NCI-H187 treated with DMSO at 0.1 percent for 48 hours (cell line): Measurements from ENCODE around the gene FARP2.
"Not testable (repeated sequence)": the region's sequence is repeated elsewhere in the genome, so short reads cannot be mapped to it uniquely, and the experiment has no call there.

ENCODE experiments used
- DNase-seq: peaks from one replicate; lab custom pipeline; 2025; lab: John Stamatoyannopoulos, UW

The FARP2 gene

DNA sequence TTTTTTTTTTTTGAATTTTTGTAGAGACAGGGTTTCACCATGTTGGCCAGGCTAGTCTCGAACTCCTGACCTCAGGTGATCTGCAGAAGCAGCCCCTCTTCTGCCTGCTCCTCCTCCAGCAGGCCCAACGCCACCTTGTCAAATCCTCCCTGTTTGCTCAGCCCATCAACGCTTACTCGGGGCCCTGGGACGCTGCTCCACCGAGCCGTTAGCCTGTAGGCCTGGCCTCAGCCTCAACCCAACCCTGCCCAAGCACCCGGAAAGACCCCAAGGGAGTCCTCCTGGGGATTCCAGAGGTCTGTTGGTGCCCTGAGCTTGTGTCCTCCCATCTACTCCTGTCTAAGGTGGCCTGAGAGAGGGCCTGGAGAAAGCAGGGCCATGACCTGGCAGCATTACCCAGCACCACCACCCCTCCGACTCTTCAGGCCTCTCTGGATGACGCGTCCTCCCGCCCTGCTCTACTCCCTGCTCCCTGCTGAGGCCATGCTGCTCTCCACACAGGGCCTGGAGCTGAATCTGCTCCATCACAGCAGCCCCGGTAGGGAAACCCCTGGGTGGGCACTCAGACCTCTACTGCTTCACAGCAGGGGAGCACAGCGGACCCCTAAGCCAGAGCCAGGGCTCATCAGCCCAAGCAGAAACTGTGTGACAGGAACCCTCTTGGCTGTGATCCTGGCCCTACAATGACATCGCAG lies 149.1 kb downstream of the FARP2 start:
- DNase-seq = no peak

DNA sequence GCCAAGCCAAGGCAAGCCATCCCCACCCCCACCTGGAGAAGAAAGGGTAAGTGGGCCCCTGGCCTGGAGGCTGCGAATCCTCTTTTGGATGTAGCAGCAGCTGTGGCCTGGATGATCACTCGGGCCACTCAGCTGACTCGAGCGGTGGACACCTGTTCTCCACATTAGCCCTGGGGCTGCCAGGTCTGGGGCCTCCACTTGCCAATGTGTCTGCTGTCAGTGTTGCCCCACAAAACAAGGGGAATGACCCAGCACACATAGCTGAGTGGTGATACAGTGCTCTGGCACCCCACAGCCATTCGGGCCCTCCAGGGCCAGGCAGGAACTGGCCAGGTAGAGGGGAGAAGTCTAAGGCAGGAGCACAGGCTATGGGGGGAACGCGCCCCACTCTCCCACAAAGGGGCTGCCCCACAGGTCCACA lies 149.7 kb downstream of the FARP2 start:
- DNase-seq = no peak

DNA sequence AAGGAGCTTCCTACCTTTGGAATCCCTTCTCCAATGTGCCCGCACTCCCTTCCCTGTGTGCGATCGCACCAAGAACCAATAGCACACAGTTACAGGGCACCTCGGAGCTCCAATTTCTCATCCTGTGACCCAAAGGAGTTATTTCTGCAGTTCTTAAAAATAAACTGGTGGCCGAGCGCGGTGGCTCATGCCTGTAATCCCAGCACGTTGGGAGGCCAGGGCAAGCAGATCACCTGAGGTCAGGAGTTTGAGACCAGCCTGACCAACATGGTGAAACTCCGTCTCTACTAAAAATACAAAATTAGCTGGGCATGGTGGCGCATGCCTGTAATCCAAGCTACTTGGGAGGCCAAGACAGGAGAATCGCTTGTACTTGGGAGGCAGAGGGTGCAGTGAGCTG lies 150.2 kb downstream of the FARP2 start:
- DNase-seq = not testable (repeated sequence)

DNA sequence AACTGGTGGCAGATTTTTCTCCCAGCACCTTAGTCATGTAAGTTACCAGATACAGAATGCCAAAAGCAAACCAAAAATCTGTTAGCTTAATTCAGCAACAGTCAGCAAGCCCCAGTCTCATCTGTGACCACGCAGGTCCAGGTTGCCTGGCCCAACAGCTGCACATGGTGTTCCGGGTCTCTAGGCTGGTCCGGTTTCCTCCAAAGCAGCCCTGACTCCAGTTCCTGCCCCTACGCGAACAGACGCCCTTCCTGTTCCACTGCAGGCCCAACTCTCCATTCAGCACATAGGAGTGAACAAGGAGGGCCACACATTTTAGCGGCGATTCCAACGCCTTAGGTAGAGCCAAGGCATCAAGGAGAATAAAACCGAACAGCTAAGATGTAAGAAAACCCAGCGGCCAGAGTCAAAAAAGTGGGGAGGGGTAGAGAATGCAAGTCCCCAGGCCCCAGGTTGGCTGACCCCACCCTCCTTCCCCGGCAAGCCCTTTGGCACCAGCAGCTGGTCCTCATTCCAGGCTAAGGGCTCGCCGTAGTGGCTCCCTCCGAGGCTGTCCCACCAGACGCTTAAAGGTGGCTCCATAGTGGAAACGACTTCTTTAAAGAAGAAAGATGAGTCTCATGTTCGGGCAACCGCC lies 150.8 kb downstream of the FARP2 start:
- no peak for DNase-seq

DNA sequence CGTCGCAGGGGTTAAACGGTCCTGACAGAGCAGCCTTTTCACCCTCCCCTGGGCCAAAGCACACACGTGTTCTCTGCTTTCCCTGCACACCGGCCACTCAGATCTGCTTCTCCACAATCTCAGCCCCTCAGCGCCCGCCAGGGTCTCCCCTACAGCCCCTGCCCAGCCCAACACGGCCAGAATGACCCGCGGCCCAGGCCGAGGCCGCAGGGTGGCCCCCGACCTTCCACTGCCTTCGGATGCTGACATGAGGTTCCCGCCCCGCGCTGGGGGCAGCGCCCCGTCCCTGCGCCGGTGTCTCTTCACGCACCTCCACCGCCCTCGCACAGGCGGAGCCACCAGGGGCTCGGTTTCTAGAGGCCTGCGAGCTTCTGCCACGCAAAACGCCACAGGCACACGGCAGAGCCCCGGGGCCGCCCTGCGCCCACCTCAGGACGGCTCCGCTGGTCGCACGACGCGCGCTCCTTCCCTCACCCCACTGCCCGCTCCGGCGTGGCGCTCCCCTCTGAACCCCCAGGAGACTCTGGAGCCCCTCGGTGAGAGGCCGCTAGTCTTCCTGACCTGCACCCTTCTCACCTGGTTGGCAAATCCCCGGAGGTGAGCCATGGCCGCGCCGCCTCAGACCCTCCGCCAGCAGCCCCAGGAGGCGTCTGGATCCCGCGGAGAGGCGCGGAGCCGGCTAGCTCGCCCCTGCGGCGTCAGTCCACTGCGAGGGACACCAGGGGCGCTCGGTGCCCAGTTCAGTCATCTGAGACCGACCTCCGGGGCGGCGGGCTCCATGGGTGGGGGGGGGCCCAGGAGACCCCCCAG lies 151.6 kb downstream of the FARP2 start:
- no peak for DNase-seq

DNA sequence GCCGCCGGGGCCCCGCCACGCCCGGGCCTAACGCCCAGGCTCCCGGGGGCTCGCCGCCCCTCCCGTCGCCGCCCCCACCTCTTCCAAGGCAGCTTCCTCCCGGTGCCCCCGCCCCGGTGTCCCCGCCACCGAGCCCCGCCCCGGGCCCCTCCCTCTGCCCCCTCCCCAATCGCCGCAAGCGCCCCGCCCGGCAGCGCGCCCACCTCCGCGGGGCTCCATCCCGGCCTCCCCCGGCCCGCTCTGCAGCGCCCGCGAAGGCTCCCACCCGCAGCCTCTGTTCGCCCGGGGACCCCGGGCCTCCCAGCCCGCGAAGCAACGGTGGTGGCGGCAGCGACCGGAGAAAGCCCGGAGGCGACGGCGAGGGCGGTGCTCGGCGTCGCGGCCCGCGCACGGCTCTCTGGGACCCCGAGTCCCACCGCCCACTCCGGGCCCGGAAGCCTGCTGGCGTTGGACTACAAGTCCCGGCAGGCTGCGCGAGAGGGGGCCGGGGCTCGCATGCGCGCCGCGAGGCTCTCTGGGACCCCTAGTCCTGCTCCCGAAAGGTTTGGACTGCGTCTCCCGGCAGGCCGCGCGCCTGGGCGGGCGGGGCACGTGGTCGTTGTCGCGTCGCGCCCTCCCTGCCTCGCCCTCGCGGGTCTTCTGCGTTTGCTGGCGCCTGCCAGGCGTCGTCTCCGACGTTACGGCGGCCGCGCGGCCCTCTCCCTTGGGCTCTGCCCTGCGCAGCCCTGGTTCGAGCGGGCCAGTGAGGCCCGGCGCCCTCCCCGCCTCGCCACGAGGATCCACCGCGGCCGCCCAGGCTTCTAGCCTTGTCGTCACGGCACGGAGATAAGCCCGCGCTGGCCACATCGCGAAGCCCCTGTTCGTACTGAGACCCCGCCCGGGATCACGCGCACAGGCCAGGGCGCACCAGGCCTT lies 152.4 kb downstream of the FARP2 start, which contains the start of gene STK25:
Gene STK25 (minus strand): TSS at position 345 of the 915 bp plus-strand sequence. CDS start 549 bp downstream, outside the sequence.
- peak; percentile 40 for DNase-seq

DNA sequence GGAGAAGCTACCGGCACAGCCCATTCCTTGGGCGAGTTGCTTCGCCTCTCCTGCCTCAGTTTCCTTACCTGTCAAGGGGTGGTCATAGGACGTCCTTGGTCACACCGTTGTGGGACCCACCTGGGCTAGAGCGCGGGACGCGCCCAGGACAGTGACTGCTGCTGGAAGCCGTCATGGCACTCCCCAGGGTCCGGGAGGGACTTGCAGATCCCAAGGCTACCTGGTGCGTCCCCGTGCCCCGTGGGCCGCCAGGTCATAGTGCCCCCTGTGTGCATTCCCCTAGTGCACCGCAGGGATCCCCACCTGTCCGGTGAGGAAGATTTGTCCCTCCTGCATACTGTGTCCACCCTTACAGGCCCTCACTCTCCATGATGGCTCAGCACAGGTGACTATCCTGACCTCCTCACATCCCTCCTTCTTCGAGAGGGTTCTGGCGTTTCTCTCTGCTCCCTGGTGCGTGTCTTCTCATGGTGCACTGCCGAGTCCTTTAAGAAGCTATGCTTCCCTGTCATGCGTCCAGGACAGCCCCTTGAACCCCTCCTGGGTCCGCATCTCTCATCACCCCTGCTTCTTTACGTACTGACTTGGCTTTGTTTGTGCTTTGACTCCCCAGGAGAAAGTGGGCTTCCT lies 153.2 kb downstream of the FARP2 start:
- DNase-seq = no peak

DNA sequence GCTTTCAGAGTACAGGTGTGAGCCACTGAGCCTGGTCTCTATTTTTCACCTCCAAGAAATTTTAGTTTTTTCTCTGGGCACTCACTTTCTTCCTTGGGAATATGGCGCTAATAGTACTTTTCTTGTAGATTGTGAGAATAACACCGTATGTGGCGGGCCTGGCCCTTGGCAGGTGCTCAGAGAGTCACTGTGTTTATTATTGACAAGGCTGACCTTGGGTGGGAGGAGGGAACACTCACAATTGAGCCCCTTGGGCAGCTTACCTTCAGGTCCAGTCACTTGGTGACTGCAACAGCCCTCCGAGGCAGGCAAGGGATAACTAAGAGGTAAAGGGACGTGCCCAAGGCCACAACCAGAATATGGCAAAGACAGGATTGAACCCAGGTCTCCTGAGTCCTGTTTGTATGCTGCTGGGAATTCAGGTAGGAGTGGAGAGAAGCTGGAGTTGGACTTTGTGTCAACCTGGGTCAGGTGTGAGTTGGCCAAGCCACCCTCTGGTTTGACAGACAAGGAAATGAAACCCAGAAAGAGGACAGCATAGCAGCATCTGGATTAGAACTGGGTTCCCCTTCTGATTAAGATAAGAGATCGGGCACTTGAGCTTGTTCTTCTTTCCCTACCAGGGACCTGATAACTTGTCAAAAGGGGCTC lies 155.1 kb downstream of the FARP2 start:
- no peak for DNase-seq

DNA sequence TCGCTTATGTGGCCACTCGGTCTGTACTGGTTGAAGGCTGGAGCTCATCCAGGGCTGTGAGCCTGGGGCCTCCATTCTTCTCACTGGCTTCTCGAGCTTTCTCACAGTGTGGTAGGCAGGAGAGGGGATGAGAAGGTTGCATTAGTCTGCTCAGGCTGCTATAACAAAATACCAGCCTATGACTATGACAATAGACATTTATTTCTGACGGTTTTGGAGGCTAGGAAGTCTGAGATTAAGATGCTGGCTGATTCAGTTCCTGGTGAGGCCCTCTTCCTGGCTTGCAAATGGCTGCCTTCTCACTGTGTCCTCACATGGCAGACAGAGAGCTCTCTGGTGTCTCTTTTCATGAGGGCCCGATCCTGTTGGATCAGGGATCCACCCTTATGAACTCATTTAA lies 158.5 kb downstream of the FARP2 start:
- no peak for DNase-seq

DNA sequence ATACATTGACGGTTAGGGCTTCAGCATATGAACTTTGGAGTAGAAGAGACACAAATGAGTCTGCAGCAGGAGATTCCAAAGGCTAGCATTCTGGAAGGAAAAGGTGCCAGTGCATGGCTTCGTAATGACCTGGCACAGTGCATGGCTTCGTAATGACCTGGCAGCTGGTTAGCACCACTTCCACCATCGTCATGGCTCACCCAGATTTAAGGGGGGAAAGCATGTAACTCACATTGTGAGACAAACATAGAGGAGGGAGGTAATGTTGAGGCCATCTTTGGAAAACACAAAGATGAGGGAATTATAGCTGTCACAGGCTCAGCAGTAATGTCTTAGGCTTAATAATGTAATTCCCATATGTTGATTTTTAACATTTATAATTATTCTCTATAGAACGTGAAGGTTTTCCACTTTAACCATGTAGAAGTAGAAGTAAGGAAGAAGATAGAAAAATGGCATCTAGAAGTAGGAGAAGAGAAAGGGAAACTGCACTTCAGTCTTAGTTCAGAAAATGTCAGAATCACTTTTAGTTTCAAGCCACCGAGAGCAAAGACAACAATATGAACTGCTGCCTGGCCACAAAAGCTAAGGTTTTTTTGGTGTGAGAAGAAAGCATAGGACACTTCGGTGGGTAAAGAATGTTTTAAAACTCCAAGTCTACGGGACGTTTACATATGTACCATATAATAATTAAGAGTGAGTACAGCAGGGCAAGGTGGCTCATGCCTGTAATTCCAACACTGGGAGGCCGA lies 159.1 kb downstream of the FARP2 start:
- no peak for DNase-seq

DNA sequence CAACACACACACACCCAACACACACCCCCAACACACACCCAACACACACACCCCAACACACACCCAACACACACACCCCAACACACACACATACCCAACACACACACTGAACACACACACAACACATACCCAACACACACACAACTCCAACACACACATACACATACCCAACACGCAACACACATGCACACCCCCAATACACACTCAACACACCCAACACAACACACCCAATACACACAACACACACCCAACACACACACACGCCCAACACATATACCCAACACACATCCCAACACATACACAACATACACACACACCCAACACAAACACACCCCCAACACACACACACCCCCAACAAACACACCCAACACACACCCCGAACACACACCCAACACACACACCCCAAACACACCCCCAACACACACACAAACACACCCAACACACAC lies 160.5 kb downstream of the FARP2 start:
- DNase-seq = no peak

DNA sequence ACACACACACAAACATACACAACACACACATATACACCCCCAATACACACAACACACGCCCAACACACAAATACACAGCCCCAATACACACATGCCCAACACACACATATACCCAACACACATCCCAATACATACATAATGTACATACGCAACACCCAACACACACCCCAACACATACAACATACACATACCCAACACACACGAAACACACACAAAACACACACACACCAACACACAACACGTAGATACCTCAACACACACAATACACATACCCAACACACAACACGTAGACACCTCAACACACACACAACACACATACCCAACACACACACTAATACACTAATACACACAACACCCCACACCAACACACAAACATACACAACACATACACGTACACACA lies 161.2 kb downstream of the FARP2 start:
- no peak for DNase-seq

DNA sequence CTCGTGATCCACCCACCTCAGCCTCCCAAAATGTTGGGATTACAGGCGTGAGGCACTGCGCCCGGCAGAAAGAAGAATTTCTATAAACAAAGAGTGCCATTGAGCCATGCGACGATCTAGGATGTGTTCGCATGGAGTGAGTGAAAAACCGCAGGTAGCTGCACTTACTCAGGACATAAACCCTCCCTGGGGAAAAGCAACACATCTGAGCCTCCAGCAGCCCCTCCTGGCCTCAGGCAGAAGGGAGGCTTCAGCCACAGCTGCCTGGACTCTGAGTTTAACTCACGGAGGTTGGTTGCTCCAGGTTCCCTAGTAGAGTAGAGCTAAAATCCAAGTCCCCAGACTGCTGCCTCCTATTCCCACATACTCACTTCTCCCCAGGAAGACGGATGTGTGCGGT lies 163.6 kb downstream of the FARP2 start:
- peak; percentile 6 for DNase-seq

DNA sequence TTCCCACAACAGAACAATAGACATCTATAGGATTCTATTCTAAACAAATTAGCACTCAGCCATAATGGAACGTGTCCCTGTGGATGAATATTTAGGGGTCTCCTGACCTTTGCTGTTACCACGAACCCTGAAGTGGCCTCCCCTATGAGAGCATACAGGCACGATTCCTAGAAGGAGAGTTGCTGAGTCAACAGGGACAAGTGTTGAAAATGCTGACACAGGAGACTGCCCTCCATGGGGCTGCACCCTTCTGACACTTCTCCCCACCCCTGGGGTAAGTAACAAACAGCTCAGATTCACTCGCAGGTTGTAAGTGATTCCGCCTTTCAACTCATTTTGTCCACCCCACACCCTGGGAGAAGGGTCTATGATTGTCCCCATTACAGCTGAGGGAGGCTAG lies 166.4 kb downstream of the FARP2 start:
- DNase-seq = no peak

DNA sequence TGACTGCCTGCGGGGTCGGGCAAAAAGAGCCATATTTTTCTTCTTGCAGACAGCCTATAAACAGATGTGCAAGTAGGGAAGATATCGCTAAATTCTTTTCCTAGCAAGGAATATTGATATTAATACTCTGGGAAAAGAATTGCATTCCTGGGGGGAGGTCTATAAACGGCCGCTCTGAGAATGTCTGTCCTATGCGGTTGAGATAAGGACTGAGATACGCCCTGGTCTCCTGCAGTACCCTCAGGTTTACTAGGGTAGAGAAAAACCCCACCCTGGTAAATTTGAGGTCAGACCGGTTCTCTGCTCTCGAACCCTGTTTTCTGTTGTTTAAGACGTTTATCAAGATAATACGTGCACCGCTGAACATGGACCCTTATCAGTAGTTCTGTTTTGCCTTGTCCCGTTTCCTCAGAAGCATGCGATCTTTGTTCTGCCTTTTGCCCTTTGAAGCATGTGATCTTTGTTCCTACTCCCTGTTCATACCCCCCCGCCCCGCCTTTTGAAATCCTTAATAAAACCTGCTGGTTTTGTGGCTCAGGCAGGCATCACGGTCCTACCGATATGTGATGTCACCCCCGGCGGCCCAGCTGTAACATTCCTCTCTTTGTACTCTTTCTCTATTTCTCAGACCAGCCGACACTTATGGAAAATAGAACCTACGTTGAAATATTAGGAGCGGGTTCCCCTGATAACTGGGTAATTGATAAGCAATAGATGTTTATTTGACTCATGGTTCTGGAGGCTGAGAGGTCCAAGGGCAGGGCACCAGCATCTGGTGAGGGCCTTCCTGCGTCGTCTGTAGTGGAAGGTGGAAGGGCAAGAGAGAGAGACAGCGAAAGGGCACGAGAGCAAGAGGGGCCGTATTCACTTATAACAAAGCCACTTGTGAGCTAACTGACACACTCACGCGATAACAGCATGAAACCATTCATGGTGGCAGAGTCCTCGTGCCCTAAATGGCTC lies 170.0 kb downstream of the FARP2 start:
- DNase-seq = not testable (repeated sequence)

DNA sequence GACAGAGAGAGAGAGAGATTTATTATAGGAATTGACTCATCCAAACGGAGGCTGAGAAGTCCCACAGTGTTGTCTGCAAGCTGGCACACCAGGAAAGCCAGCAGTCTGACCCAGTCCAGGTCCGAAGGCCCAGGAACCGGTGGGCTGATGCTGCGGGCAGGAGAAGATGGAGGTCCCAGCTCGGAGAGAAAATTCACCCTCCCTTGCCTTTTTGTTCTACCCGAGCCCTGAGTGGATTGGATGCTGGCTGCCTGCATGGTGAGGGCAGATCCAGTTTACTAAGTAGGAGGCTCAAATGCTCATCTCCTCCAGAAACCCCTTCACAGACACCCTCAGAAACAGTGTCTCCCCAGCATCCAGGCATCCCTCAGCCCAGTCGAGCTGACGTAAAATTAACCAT lies 174.5 kb downstream of the FARP2 start:
- no peak for DNase-seq

DNA sequence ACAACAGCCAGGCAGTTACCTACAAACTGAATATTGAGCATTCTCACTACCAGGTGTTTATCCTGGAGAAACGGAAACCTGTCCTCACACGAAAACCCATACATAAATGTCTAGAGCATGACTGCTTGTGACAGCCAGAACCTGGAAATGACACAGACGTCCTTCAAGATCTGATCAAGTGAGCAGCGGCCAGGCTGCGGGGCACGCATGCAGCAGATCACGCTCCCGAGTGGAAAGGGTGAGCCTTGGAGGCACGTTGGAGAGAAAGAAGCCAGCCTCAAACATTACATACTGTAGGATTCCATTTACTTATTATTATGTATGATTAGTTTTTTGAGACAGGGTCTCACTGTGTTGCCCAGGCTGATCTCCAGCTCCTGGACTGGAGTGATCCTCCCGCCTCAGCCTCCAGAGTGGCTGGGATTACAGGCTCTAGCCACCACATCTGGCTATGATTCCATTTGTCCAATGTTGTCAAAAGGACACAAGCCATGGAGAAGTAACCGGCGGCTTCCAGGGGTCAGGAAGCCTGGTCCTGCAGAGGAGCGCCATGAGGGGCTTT lies 175.2 kb downstream of the FARP2 start:
- no peak for DNase-seq

DNA sequence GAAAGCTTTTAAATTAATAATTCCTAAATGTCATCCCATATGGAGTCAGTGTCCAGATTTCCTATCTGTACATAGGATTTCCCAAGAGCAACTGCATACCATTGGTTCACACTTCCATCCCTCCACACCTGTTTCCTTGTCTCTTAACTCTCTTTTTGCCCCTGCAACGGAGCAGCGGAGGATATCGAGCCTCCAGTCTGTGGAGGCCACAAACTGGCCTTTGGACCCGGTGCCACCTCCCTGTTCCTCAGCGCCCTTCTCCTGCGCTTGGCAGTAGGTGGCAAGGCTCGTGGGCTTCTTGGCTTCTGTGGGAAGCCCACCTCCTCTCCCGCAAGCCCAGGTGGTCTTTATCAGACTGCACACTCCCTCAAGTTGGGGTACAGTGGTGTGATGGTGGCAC lies 176.1 kb downstream of the FARP2 start:
- DNase-seq = no peak
